ENCODE measurements around the gene NEGR1.

DNA sequence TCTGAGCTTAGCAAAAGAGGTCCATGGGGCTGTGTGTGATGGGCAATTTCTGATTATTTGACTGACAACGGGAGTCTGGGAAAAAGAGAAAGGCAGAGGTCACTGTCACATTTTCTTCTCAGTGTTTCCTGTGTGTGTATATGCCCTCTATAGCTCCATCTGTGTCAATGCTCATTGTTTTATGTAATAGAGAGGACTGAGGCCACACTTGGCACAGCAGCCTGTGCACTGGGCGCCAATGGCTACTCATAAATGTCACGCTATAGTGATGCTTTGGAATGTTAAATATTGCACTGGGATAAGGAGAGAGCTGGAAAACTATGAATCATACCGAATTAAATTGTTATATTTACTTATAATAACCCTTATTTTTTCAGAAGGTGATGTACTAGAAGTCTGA is 365.4 kb downstream of the NEGR1 start:
- TF ChIP-seq, protein P1, sequence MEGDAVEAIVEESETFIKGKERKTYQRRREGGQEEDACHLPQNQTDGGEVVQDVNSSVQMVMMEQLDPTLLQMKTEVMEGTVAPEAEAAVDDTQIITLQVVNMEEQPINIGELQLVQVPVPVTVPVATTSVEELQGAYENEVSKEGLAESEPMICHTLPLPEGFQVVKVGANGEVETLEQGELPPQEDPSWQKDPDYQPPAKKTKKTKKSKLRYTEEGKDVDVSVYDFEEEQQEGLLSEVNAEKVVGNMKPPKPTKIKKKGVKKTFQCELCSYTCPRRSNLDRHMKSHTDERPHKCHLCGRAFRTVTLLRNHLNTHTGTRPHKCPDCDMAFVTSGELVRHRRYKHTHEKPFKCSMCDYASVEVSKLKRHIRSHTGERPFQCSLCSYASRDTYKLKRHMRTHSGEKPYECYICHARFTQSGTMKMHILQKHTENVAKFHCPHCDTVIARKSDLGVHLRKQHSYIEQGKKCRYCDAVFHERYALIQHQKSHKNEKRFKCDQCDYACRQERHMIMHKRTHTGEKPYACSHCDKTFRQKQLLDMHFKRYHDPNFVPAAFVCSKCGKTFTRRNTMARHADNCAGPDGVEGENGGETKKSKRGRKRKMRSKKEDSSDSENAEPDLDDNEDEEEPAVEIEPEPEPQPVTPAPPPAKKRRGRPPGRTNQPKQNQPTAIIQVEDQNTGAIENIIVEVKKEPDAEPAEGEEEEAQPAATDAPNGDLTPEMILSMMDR (IDR thresholded peaks at IDR 0.05) = no peak
- TF ChIP-seq POLR2A (IDR thresholded peaks at IDR 0.05) = no peak
